H1 (cell line): ENCODE measurements around the gene SEPTIN1.

ENCODE experiments used
- CTCF ChIP-seq, 3 experiments: IDR thresholded peaks; 1 replicate in 2 of 3; 2 replicates in 1 of 3; pipeline versions ENCODE4 v1.5.1 to v1.6.1; 2011; ENCODE audit warnings: low read length in 3 of 3, mild to moderate bottlenecking in 3 of 3, inconsistent platforms in 2 of 3, low read depth in 1 of 3, moderate library complexity in 1 of 3; ENCODE audit not compliant: insufficient read depth in 1 of 3; ENCODE audit errors: control extremely low read depth in 1 of 3
- EZH2 ChIP-seq: fragments of 200-600 bp; sonication (generic); IDR thresholded peaks from 2 replicates; pipeline ENCODE4 v1.7.1; 2012; ENCODE audit warnings: low read depth, mild to moderate bottlenecking, moderate library complexity, low read length, inconsistent platforms; ENCODE audit not compliant: severe bottlenecking
- FOSL1 ChIP-seq: IDR thresholded peaks from 2 replicates; pipeline ENCODE4 v1.6.1; 2011; ENCODE audit warnings: mild to moderate bottlenecking, low read depth, low read length, moderate library complexity; ENCODE audit not compliant: insufficient read depth
- GABPA ChIP-seq: IDR thresholded peaks from 2 replicates; pipeline ENCODE4 v1.6.1; 2011; ENCODE audit warnings: mild to moderate bottlenecking, low read length, moderate library complexity, borderline replicate concordance; ENCODE audit not compliant: insufficient read depth
- MAFK ChIP-seq: IDR thresholded peaks from 2 replicates; pipeline ENCODE4 v1.6.1; 2012; ENCODE audit warnings: low read depth, mild to moderate bottlenecking, improper control_type of control experiment, low read length
- POLR2A ChIP-seq, 2 experiments: IDR thresholded peaks; 1 replicate in 1 of 2; 2 replicates in 1 of 2; pipeline ENCODE4 v1.6.1; 2011; ENCODE audit warnings: low read depth in 2 of 2, low read length in 2 of 2, mild to moderate bottlenecking in 2 of 2; ENCODE audit errors: control extremely low read depth in 1 of 2
- USF2 ChIP-seq: IDR thresholded peaks from 2 replicates; pipeline ENCODE4 v1.6.1; 2011; ENCODE audit warnings: low read length, improper control_type of control experiment
- TF ChIP-seq, protein P1 (sequence below): fragments of 300-600 bp; sonication (generic); IDR thresholded peaks from 2 replicates; pipeline ENCODE4 v1.7.1; 2012; ENCODE audit warnings: low read length, moderate library complexity, mild to moderate bottlenecking, inconsistent platforms; ENCODE audit not compliant: insufficient replicate concordance

DNA sequence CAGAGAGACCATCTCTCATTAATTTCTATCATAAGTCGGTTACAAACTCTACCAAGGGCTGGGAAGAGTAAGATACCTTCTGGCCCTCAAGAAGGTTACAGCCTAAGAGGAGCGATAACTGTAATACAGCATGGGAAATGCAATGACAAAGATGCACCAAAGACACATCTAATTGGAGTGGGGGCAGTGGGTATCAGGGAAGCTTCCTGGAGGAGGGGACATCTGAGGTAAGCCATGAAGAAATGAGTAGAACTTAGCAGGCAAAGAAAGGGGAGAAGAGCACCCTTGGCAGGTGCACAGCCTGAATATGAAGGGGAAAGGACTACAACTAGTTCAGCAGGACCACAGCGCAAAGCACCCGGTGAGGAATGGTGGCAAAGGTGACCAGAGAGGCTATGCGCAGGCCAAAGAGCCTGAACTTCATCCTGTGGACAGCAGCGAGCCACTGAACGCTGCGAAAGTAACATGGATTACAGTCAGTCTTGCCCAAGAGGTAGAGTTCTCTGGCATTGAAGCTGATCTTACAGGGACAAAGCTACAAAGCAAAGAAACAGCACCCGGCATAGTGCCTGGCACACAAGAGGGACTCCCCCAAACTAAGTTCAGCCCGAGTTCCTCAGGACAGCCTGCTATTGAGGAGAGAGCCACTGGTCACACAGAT, 14.9 kb downstream of the SEPTIN1 start:
- TF ChIP-seq, protein P1, sequence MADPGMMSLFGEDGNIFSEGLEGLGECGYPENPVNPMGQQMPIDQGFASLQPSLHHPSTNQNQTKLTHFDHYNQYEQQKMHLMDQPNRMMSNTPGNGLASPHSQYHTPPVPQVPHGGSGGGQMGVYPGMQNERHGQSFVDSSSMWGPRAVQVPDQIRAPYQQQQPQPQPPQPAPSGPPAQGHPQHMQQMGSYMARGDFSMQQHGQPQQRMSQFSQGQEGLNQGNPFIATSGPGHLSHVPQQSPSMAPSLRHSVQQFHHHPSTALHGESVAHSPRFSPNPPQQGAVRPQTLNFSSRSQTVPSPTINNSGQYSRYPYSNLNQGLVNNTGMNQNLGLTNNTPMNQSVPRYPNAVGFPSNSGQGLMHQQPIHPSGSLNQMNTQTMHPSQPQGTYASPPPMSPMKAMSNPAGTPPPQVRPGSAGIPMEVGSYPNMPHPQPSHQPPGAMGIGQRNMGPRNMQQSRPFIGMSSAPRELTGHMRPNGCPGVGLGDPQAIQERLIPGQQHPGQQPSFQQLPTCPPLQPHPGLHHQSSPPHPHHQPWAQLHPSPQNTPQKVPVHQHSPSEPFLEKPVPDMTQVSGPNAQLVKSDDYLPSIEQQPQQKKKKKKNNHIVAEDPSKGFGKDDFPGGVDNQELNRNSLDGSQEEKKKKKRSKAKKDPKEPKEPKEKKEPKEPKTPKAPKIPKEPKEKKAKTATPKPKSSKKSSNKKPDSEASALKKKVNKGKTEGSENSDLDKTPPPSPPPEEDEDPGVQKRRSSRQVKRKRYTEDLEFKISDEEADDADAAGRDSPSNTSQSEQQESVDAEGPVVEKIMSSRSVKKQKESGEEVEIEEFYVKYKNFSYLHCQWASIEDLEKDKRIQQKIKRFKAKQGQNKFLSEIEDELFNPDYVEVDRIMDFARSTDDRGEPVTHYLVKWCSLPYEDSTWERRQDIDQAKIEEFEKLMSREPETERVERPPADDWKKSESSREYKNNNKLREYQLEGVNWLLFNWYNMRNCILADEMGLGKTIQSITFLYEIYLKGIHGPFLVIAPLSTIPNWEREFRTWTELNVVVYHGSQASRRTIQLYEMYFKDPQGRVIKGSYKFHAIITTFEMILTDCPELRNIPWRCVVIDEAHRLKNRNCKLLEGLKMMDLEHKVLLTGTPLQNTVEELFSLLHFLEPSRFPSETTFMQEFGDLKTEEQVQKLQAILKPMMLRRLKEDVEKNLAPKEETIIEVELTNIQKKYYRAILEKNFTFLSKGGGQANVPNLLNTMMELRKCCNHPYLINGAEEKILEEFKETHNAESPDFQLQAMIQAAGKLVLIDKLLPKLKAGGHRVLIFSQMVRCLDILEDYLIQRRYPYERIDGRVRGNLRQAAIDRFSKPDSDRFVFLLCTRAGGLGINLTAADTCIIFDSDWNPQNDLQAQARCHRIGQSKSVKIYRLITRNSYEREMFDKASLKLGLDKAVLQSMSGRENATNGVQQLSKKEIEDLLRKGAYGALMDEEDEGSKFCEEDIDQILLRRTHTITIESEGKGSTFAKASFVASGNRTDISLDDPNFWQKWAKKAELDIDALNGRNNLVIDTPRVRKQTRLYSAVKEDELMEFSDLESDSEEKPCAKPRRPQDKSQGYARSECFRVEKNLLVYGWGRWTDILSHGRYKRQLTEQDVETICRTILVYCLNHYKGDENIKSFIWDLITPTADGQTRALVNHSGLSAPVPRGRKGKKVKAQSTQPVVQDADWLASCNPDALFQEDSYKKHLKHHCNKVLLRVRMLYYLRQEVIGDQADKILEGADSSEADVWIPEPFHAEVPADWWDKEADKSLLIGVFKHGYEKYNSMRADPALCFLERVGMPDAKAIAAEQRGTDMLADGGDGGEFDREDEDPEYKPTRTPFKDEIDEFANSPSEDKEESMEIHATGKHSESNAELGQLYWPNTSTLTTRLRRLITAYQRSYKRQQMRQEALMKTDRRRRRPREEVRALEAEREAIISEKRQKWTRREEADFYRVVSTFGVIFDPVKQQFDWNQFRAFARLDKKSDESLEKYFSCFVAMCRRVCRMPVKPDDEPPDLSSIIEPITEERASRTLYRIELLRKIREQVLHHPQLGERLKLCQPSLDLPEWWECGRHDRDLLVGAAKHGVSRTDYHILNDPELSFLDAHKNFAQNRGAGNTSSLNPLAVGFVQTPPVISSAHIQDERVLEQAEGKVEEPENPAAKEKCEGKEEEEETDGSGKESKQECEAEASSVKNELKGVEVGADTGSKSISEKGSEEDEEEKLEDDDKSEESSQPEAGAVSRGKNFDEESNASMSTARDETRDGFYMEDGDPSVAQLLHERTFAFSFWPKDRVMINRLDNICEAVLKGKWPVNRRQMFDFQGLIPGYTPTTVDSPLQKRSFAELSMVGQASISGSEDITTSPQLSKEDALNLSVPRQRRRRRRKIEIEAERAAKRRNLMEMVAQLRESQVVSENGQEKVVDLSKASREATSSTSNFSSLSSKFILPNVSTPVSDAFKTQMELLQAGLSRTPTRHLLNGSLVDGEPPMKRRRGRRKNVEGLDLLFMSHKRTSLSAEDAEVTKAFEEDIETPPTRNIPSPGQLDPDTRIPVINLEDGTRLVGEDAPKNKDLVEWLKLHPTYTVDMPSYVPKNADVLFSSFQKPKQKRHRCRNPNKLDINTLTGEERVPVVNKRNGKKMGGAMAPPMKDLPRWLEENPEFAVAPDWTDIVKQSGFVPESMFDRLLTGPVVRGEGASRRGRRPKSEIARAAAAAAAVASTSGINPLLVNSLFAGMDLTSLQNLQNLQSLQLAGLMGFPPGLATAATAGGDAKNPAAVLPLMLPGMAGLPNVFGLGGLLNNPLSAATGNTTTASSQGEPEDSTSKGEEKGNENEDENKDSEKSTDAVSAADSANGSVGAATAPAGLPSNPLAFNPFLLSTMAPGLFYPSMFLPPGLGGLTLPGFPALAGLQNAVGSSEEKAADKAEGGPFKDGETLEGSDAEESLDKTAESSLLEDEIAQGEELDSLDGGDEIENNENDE: no peak
- no peak for TF ChIP-seq USF2
- no peak for TF ChIP-seq FOSL1
- TF ChIP-seq CTCF (IDR thresholded peaks at IDR 0.05; ENCODE audit: control extremely low read depth in 1 of 3, insufficient read depth in 1 of 3, low read depth in 1 of 3, low read length in 3 of 3): no peak
- TF ChIP-seq EZH2: no peak
- TF ChIP-seq GABPA: no peak
- TF ChIP-seq POLR2A (IDR thresholded peaks at IDR 0.05; ENCODE audit: control extremely low read depth in 1 of 2, low read depth in 2 of 2, low read length in 2 of 2): no peak
- no peak for TF ChIP-seq MAFK
